GM12891 (cell line): ENCODE data around the gene ITGA1.

Experiments
- POLR2A ChIP-seq: IDR thresholded peaks from 2 replicates; pipeline ENCODE4 v1.6.1; 2011; ENCODE audit warnings: low read depth, low read length, control low read depth
- POLR2AphosphoS5 ChIP-seq: IDR thresholded peaks from 2 replicates; pipeline ENCODE4 v1.6.1; 2011; ENCODE audit warnings: low read depth, low read length, control low read depth
- POU2F2 ChIP-seq: IDR thresholded peaks from 2 replicates; pipeline ENCODE4 v1.6.1; 2011; ENCODE audit warnings: low read depth, mild to moderate bottlenecking, control low read depth, low read length, moderate library complexity
- SPI1 ChIP-seq: IDR thresholded peaks from 2 replicates; pipeline ENCODE4 v1.6.1; 2011; ENCODE audit warnings: low read depth, low read length, control low read depth
- TAF1 ChIP-seq: IDR thresholded peaks from 2 replicates; pipeline ENCODE4 v1.6.1; 2011; ENCODE audit warnings: low read depth, low read length, control low read depth

- TF ChIP-seq SPI1 (no peak), TAF1 (no peak), POLR2A (no peak), POLR2AphosphoS5 (no peak), POU2F2 (no peak)
Observed at GRCh38 chr5:52869391-52869790, 81.7 kb downstream of the ITGA1 start.
